22Rv1 (cell line): ENCODE measurements around the gene CELSR3.

ENCODE experiments used
- H3K27ac ChIP-seq: fragments of 450-650 bp; 2 replicates; pipeline ENCODE4 v1.5.1; 2017
- CTCF ChIP-seq: fragments of 450-650 bp; IDR thresholded peaks from 2 replicates; pipeline ENCODE4 v1.5.1; 2017; ENCODE audit warnings: mild to moderate bottlenecking
- ZFX ChIP-seq: fragments of 450-650 bp; IDR thresholded peaks from 2 replicates; pipeline ENCODE4 v1.6.1; 2017; ENCODE audit warnings: antibody characterized with exemption, borderline replicate concordance

CELSR3 gene

GRCh38 chr3:48597408-48597800 lies 65.3 kb downstream of the CELSR3 start:
- H3K27ac ChIP-seq, result peak overlapping the region; percentile 67
- TF ChIP-seq CTCF (no peak), ZFX (no peak)

- H3K27ac ChIP-seq, result peak overlapping the region; percentile 67
- TF ChIP-seq CTCF, result no peak
- TF ChIP-seq ZFX, result no peak
Measured at GRCh38 chr3:48596676-48597407, 65.8 kb downstream of the CELSR3 start.

GRCh38 chr3:48596157-48596556 lies 66.5 kb downstream of the CELSR3 start:
- TF ChIP-seq CTCF, result no peak
- no peak for TF ChIP-seq ZFX
- H3K27ac ChIP-seq, result no peak overlapping the region

GRCh38 chr3:48595526-48596121 lies 67.1 kb downstream of the CELSR3 start:
- TF ChIP-seq ZFX, result no peak
- TF ChIP-seq CTCF, result no peak
- H3K27ac ChIP-seq, result no peak overlapping the region

GRCh38 chr3:48595075-48595525 lies 67.6 kb downstream of the CELSR3 start, which contains the start of gene COL7A1:
Gene COL7A1, minus strand, starts transcription at chr3:48595329. Its CDS starts 170 bp downstream, at chr3:48595159.
- no peak within 1 kb of the TSS for H3K27ac ChIP-seq
- TF ChIP-seq ZFX, result no peak
- TF ChIP-seq CTCF, result no peak

- H3K27ac ChIP-seq, result no peak overlapping the region
- TF ChIP-seq ZFX, result no peak
- TF ChIP-seq CTCF, result no peak
Measured at GRCh38 chr3:48594417-48595049, 68.2 kb downstream of the CELSR3 start.

GRCh38 chr3:48593337-48593736 lies 69.3 kb downstream of the CELSR3 start:
- TF ChIP-seq CTCF (no peak), ZFX (no peak)
- no peak overlapping the region for H3K27ac ChIP-seq
